Fibroblast of lung (primary cell): ENCODE measurements around the gene ITLN2. TPM values are rescaled to one million over a fixed set of nuclear protein-coding genes. Genes with fewer than 3 reads are reported as not detected.

Source experiments
- DNase-seq, 2 donors: peaks; one replicate each; pipeline versions ENCODE4 v3.0.0 to v3.0.0-alpha.2; 2010; ENCODE audit warnings: low read depth in 2 of 2
- H2AFZ ChIP-seq: 2 replicates; pipeline ENCODE4 v1.5.1; 2012; ENCODE audit warnings: low read length, control low read depth, inconsistent platforms
- H3K27ac ChIP-seq: 2 replicates; pipeline ENCODE4 v1.5.1; 2011; ENCODE audit warnings: low read length, control low read depth; ENCODE audit not compliant: insufficient read depth
- H3K27me3 ChIP-seq: 2 replicates; pipeline ENCODE4 v1.5.1; 2011; ENCODE audit warnings: mild to moderate bottlenecking, low read length; ENCODE audit not compliant: control insufficient read depth, insufficient read depth
- H3K36me3 ChIP-seq: 2 replicates; pipeline ENCODE4 v1.5.1; 2011; ENCODE audit warnings: low read length; ENCODE audit not compliant: control insufficient read depth, insufficient read depth
- H3K4me1 ChIP-seq: 2 replicates; pipeline ENCODE4 v1.5.1; 2011; ENCODE audit warnings: low read length; ENCODE audit not compliant: control insufficient read depth, insufficient read depth; ENCODE audit errors: extremely low read depth
- H3K4me2 ChIP-seq: 2 replicates; pipeline ENCODE4 v1.5.1; 2011; ENCODE audit warnings: low read length, control low read depth; ENCODE audit not compliant: insufficient read depth; ENCODE audit errors: extremely low read depth
- H3K4me3 ChIP-seq, 4 experiments: fragments of 200-600 bp in 1 of 4; sonication (generic) in 1 of 4; replicated peaks in 1 of 4; 2 replicates each; pipeline ENCODE4 v1.5.1; 2011 to 2016; ENCODE audit warnings: low read length in 4 of 4, low read depth in 3 of 4, mild to moderate bottlenecking in 3 of 4, control low read depth in 2 of 4, inconsistent platforms in 1 of 4, mixed read lengths in 1 of 4; ENCODE audit not compliant: insufficient read depth in 1 of 4; ENCODE audit errors: control extremely low read depth in 1 of 4
- H3K79me2 ChIP-seq: 2 replicates; pipeline ENCODE4 v1.5.1; 2012; ENCODE audit warnings: mild to moderate bottlenecking, low read length, inconsistent platforms; ENCODE audit not compliant: control insufficient read depth, insufficient read depth
- H3K9ac ChIP-seq: 2 replicates; pipeline ENCODE4 v1.5.1; 2011; ENCODE audit warnings: mild to moderate bottlenecking, low read length, control low read depth; ENCODE audit not compliant: insufficient read depth
- H3K9me3 ChIP-seq: 2 replicates; pipeline ENCODE4 v1.5.1; 2012; ENCODE audit warnings: low read depth, low read length; ENCODE audit not compliant: control insufficient read depth, insufficient read depth
- H4K20me1 ChIP-seq: 2 replicates; pipeline ENCODE4 v1.5.1; 2011; ENCODE audit warnings: low read length; ENCODE audit not compliant: control insufficient read depth, insufficient read depth; ENCODE audit errors: extremely low read depth
- EZH2 ChIP-seq: IDR thresholded peaks from 2 replicates; pipeline ENCODE4 v1.5.1; 2012; ENCODE audit warnings: low read length, control low read depth, mild to moderate bottlenecking; ENCODE audit errors: missing control alignments
- polyA plus RNA-seq, 2 donors: library from polyadenylated mRNA; depleted of rRNA in 1 of 2; stranded (reverse) in 1 of 2; unstranded in 1 of 2; fragments of >200 nt; gene quantifications; 2 replicates each; pipeline ENCODE4 v1.2.1, GENCODE V29; 2011 to 2012; ENCODE audit warnings: missing spikeins in 1 of 2
- total RNA-seq: library from RNA; depleted of rRNA; stranded (reverse); fragments of >200 nt; gene quantifications from 2 replicates; pipeline ENCODE4 v1.2.1, GENCODE V29; 2014
- TF ChIP-seq, protein P1 (sequence below), 2 donors: IDR thresholded peaks in 1 of 2; conservative IDR thresholded peaks in 1 of 2; 1 replicate in 1 of 2; 2 replicates in 1 of 2; pipeline ENCODE4 v1.5.1; 2011 to 2012; ENCODE audit warnings: low read length in 2 of 2, control low read depth in 1 of 2, inconsistent platforms in 1 of 2, low read depth in 1 of 2, mild to moderate bottlenecking in 1 of 2

The ITLN2 gene
- total and polyA plus RNA-seq, 2 donors (not counting 1 experiment from before 2014, with no cell fraction given), result not detected

DNA sequence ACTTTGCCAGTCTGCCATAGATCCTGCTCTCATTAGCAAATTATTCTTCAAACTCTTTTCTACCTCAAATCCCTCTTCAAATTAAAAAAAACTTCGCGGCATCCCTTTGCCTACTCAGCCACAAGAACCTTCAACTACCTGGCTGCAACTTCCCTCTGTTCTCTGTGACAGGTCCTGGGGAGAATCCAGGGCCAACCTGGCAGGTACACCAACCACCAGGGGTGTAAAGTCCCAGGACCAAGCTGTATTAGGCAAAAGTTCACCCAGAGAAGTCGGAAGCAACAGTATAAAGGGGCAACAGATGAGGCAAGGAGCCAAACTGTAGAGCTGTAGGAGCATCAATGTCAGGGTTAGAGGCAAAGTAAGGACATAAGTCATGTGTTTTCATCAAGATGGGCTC, 18.3 kb upstream of the ITLN2 start:
- Histone ChIP-seq H3K4me3 (no peak overlapping the region), H3K4me1 (no peaks in the 10 kb centered on the region), H3K36me3 (no peaks in the 10 kb centered on the region), H2AFZ (no peak overlapping the region), H4K20me1 (no peaks in the 10 kb centered on the region), H3K79me2 (no peaks in the 10 kb centered on the region), H3K27ac (no peak overlapping the region), H3K9ac (no peak overlapping the region), H3K9me3 (no peaks in the 10 kb centered on the region), H3K27me3 (no peaks in the 10 kb centered on the region), H3K4me2 (no peak overlapping the region)
- no peak for DNase-seq
- no peak for TF ChIP-seq EZH2
- TF ChIP-seq, protein P1, sequence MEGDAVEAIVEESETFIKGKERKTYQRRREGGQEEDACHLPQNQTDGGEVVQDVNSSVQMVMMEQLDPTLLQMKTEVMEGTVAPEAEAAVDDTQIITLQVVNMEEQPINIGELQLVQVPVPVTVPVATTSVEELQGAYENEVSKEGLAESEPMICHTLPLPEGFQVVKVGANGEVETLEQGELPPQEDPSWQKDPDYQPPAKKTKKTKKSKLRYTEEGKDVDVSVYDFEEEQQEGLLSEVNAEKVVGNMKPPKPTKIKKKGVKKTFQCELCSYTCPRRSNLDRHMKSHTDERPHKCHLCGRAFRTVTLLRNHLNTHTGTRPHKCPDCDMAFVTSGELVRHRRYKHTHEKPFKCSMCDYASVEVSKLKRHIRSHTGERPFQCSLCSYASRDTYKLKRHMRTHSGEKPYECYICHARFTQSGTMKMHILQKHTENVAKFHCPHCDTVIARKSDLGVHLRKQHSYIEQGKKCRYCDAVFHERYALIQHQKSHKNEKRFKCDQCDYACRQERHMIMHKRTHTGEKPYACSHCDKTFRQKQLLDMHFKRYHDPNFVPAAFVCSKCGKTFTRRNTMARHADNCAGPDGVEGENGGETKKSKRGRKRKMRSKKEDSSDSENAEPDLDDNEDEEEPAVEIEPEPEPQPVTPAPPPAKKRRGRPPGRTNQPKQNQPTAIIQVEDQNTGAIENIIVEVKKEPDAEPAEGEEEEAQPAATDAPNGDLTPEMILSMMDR (conservative IDR thresholded peaks at IDR 0.05 in 1 of 2, IDR thresholded peaks at IDR 0.05 in 1 of 2; ENCODE audit: low read depth in 1 of 2, low read length in 2 of 2), result no peak

DNA sequence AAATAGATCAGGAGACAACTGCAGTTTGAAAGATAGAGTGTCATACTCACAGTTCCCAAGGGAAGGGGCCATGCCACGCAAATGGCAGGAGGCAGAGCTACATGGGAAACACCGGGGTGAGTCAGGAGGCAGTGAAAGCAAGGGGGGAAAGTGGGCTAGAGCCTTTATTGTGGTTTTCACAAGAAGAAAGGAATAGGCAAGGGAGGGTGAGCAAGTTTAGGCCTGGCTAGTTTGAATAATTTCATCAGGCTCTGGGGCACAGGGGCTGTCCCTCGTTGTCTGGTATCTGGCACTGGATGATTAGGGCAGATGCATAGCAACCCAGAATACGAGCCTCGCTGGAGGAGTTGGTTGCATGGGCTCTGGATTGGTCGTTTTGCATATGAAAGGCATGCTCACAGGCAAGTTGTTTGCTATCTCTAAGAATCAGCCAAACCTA, 17.0 kb upstream of the ITLN2 start:
- no peak overlapping the region for H3K9ac ChIP-seq
- H3K36me3 ChIP-seq, result no peaks in the 10 kb centered on the region
- H3K27ac ChIP-seq, result no peak overlapping the region
- no peaks in the 10 kb centered on the region for H4K20me1 ChIP-seq
- TF ChIP-seq EZH2, result no peak
- H3K4me3 ChIP-seq, result no peak overlapping the region
- no peaks in the 10 kb centered on the region for H3K9me3 ChIP-seq
- no peaks in the 10 kb centered on the region for H3K79me2 ChIP-seq
- no peak overlapping the region for H3K4me2 ChIP-seq
- no peaks in the 10 kb centered on the region for H3K4me1 ChIP-seq
- no peak for DNase-seq
- no peaks in the 10 kb centered on the region for H3K27me3 ChIP-seq
- H2AFZ ChIP-seq, result no peak overlapping the region

- DNase-seq, result no peak
- no peak overlapping the region for H3K4me3 ChIP-seq
- H3K4me1 ChIP-seq, result no peaks in the 10 kb centered on the region
- no peaks in the 10 kb centered on the region for H4K20me1 ChIP-seq
- no peaks in the 10 kb centered on the region for H3K79me2 ChIP-seq
- H3K27ac ChIP-seq, result no peak overlapping the region
- H2AFZ ChIP-seq, result no peak overlapping the region
- no peaks in the 10 kb centered on the region for H3K27me3 ChIP-seq
- TF ChIP-seq, protein P1 (conservative IDR thresholded peaks at IDR 0.05 in 1 of 2, IDR thresholded peaks at IDR 0.05 in 1 of 2; ENCODE audit: low read depth in 1 of 2, low read length in 2 of 2), result no peak
- no peak for TF ChIP-seq EZH2
- H3K36me3 ChIP-seq, result no peaks in the 10 kb centered on the region
- no peaks in the 10 kb centered on the region for H3K9me3 ChIP-seq
- no peak overlapping the region for H3K4me2 ChIP-seq
- no peak overlapping the region for H3K9ac ChIP-seq
These were observed 8.9 kb upstream of the ITLN2 start for GRCh38 chr1:160963521-160963920.
